ENCODE results near the gene MCRS1.

GRCh38 chr12:49537752-49538509 lies 30.0 kb downstream of the MCRS1 start:
- no peak for TF ChIP-seq CTCF (IDR thresholded peaks at IDR 0.05)
- TF ChIP-seq POLR2AphosphoS5 (IDR thresholded peaks at IDR 0.05; ENCODE audit: low read depth, low read length): no peak
- TF ChIP-seq TCF7L2 (IDR thresholded peaks at IDR 0.05; ENCODE audit: low read depth, low read length): no peak
